Right lobe of liver (tissue), 4 donors: Measurements from ENCODE around the gene PCGF6.

Experiments used
- POLR2A ChIP-seq: fragments of 450-650 bp; IDR thresholded peaks from one replicate; pipeline ENCODE4 v1.6.1; 2017; ENCODE audit warnings: antibody characterized with exemption, mild to moderate bottlenecking
- TF ChIP-seq, protein P1 (sequence below), 4 donors: fragments of 200-600 bp in 3 of 4; fragments of 450-650 bp in 1 of 4; IDR thresholded peaks; one replicate each; pipeline versions ENCODE4 v1.5.1 to v1.8.0; 2016 to 2022; ENCODE audit warnings: antibody characterized with exemption in 4 of 4, mild to moderate bottlenecking in 2 of 4
- donor health status: DM: no; HTN: no; CAD: no.
- donor health status: DM: no; HTN: no; CAD: no.
- donor health status: DM: no; HTN: yes; CAD: no.

DNA sequence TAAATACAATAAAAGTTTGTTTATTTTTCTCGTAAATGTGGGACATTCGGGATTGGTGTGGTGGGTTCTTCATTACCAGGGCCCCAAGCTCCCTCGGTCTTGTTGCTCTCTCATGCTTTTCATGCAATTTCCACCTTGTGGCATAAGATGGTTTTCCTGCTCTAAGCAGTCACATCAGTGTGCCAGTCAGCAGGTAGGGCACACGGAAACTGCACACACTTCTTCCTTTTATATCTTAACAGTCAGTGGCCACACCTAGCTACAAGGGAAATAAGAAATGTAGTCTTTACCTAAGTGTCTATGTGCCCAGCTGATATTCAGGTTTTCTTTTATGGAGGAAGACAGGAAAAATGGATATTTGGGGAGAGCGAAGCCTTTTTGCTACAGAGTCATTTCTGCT lies 23.3 kb upstream of the PCGF6 start:
- TF ChIP-seq POLR2A: no peak
- TF ChIP-seq, protein P1, sequence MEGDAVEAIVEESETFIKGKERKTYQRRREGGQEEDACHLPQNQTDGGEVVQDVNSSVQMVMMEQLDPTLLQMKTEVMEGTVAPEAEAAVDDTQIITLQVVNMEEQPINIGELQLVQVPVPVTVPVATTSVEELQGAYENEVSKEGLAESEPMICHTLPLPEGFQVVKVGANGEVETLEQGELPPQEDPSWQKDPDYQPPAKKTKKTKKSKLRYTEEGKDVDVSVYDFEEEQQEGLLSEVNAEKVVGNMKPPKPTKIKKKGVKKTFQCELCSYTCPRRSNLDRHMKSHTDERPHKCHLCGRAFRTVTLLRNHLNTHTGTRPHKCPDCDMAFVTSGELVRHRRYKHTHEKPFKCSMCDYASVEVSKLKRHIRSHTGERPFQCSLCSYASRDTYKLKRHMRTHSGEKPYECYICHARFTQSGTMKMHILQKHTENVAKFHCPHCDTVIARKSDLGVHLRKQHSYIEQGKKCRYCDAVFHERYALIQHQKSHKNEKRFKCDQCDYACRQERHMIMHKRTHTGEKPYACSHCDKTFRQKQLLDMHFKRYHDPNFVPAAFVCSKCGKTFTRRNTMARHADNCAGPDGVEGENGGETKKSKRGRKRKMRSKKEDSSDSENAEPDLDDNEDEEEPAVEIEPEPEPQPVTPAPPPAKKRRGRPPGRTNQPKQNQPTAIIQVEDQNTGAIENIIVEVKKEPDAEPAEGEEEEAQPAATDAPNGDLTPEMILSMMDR (IDR thresholded peaks at IDR 0.05): no peak
